Nucleus accumbens (tissue), 56 donors: ENCODE data around the gene SUSD6.
"Not testable (repeated sequence)": the region's sequence is repeated elsewhere in the genome, so short reads cannot be mapped to it uniquely, and the experiment has no call there.

ENCODE experiments used
- DNase-seq, 56 donors: peaks; one replicate each; lab custom pipeline; 2025; lab: John Stamatoyannopoulos, UW

Gene SUSD6

GRCh38 chr14:69644814-69645213, 33.4 kb downstream of the SUSD6 start:
- DNase-seq = no peak

- no peak for DNase-seq
These were observed 35.8 kb downstream of the SUSD6 start for GRCh38 chr14:69647213-69647612.

- not testable (repeated sequence) for DNase-seq
These were observed 36.2 kb downstream of the SUSD6 start for GRCh38 chr14:69647642-69648041.

GRCh38 chr14:69648480-69649451, 37.4 kb downstream of the SUSD6 start:
- DNase-seq = no peak

GRCh38 chr14:69650948-69651369, 39.6 kb downstream of the SUSD6 start:
- no peak for DNase-seq

GRCh38 chr14:69651664-69652063, 40.3 kb downstream of the SUSD6 start:
- DNase-seq = no peak

- peak in 5 of 56 donors; percentile 5 to 14 (median 8) for DNase-seq
These were observed 41.7 kb downstream of the SUSD6 start for GRCh38 chr14:69652942-69653684.

GRCh38 chr14:69654116-69654515, 42.7 kb downstream of the SUSD6 start:
- no peak for DNase-seq

GRCh38 chr14:69657950-69658355, 46.6 kb downstream of the SUSD6 start:
- no peak for DNase-seq

GRCh38 chr14:69658664-69659261, 47.4 kb downstream of the SUSD6 start:
- no peak for DNase-seq

GRCh38 chr14:69660344-69661193, 49.2 kb downstream of the SUSD6 start:
- DNase-seq = no peak

- no peak for DNase-seq
These were observed 49.8 kb downstream of the SUSD6 start for GRCh38 chr14:69661194-69661537.

- no peak for DNase-seq
These were observed 51.4 kb downstream of the SUSD6 start for GRCh38 chr14:69662636-69663299.

- peak in 2 of 56 donors; percentile 3 to 19 for DNase-seq
These were observed 51.9 kb downstream of the SUSD6 start for GRCh38 chr14:69663300-69663643.

- no peak for DNase-seq
These were observed 52.9 kb downstream of the SUSD6 start for GRCh38 chr14:69664265-69664664.

GRCh38 chr14:69664865-69665526, 53.6 kb downstream of the SUSD6 start:
- DNase-seq = no peak

GRCh38 chr14:69665631-69666030, 54.2 kb downstream of the SUSD6 start:
- DNase-seq = no peak

- DNase-seq = no peak
These were observed 54.7 kb downstream of the SUSD6 start for GRCh38 chr14:69666112-69666511.

- DNase-seq = peak in 1 of 56 donors; percentile 4
These were observed 55.4 kb downstream of the SUSD6 start for GRCh38 chr14:69666690-69667211.
